WTC11 (cell line): ENCODE measurements around the gene ERBB2. TPM values are rescaled to one million over a fixed set of nuclear protein-coding genes. Genes with fewer than 3 reads are reported as not detected.
A peak's percentile ranks its signal among the peaks of the same experiment; 100 is the strongest.

ENCODE experiments used
- CREB1 ChIP-seq: sonication (generic); formaldehyde crosslinking; IDR thresholded peaks from 2 replicates; pipeline ENCODE4 v1.8.0; 2023; ENCODE audit warnings: mild to moderate bottlenecking, missing genetic modification reagents
- CREM ChIP-seq: sonication (generic); formaldehyde crosslinking; IDR thresholded peaks from 2 replicates; pipeline ENCODE4 v1.8.1; 2022; ENCODE audit warnings: mild to moderate bottlenecking, missing genetic modification reagents, moderate library complexity
- E2F4 ChIP-seq: sonication (generic); formaldehyde crosslinking; IDR thresholded peaks from 2 replicates; pipeline ENCODE4 v1.8.1; 2022; ENCODE audit warnings: low read depth, mild to moderate bottlenecking, moderate library complexity, missing genetic modification reagents, borderline replicate concordance
- FOXK1 ChIP-seq: sonication (generic); formaldehyde crosslinking; IDR thresholded peaks from 2 replicates; pipeline ENCODE4 v1.8.0; 2022; ENCODE audit warnings: mild to moderate bottlenecking, moderate library complexity, missing genetic modification reagents
- GTF2I ChIP-seq: fragments of 250-450 bp; sonication (Bioruptor Pico); conservative IDR thresholded peaks from 2 replicates; pipeline ENCODE4 v1.4.0; 2021; ENCODE audit warnings: mild to moderate bottlenecking
- NFYB ChIP-seq: sonication (generic); formaldehyde crosslinking; conservative IDR thresholded peaks from 2 replicates; pipeline ENCODE4 v1.8.0; 2022; ENCODE audit warnings: low read depth, missing genetic modification reagents
- PRDM15 ChIP-seq: sonication (generic); formaldehyde crosslinking; IDR thresholded peaks from 2 replicates; pipeline ENCODE4 v1.8.0; 2022; ENCODE audit warnings: missing genetic modification reagents
- SP1 ChIP-seq: sonication (generic); formaldehyde crosslinking; conservative IDR thresholded peaks from 2 replicates; pipeline ENCODE4 v1.8.1; 2022; ENCODE audit warnings: missing genetic modification reagents
- TEAD4 ChIP-seq: sonication (generic); formaldehyde crosslinking; IDR thresholded peaks from 2 replicates; pipeline ENCODE4 v1.8.0; 2022; ENCODE audit warnings: mild to moderate bottlenecking, missing genetic modification reagents
- TP53 ChIP-seq: sonication (generic); formaldehyde crosslinking; IDR thresholded peaks from 2 replicates; pipeline ENCODE4 v1.8.1; 2023; ENCODE audit warnings: mild to moderate bottlenecking, missing genetic modification reagents
- ZNF121 ChIP-seq: sonication (generic); formaldehyde crosslinking; IDR thresholded peaks from 2 replicates; pipeline ENCODE4 v1.8.0; 2023; ENCODE audit warnings: missing genetic modification reagents
- ZNF138 ChIP-seq: sonication (generic); formaldehyde crosslinking; conservative IDR thresholded peaks from 2 replicates; pipeline ENCODE4 v1.8.1; 2022; ENCODE audit warnings: mild to moderate bottlenecking, moderate library complexity, missing genetic modification reagents
- ZNF317 ChIP-seq: sonication (generic); formaldehyde crosslinking; IDR thresholded peaks from 2 replicates; pipeline ENCODE4 v1.8.1; 2023; ENCODE audit warnings: low read depth, mild to moderate bottlenecking, moderate library complexity, missing genetic modification reagents, borderline replicate concordance
- ZNF416 ChIP-seq: fragments of 250-450 bp; sonication (Bioruptor Pico); IDR thresholded peaks from 2 replicates; pipeline ENCODE4 v1.9.0; 2021; ENCODE audit warnings: mild to moderate bottlenecking, inconsistent platforms
- ZNF671 ChIP-seq: fragments of 250-450 bp; sonication (Bioruptor Pico); IDR thresholded peaks from 2 replicates; pipeline ENCODE4 v1.8.0; 2021; ENCODE audit warnings: mild to moderate bottlenecking
- total RNA-seq: library from RNA; stranded (reverse); gene quantifications from 3 replicates; pipeline ENCODE4 v1.2.3, GENCODE V29; 2021
- TF ChIP-seq, protein P1 (sequence below): sonication (generic); formaldehyde crosslinking; IDR thresholded peaks from 2 replicates; pipeline ENCODE4 v1.8.0; 2023; ENCODE audit warnings: missing genetic modification reagents
- TF ChIP-seq, protein P2 (sequence below): sonication (generic); formaldehyde crosslinking; IDR thresholded peaks from 2 replicates; pipeline ENCODE4 v1.8.1; 2023; ENCODE audit warnings: mild to moderate bottlenecking, missing genetic modification reagents, moderate library complexity
- TF ChIP-seq, protein P3 (sequence below): fragments of 200-600 bp; IDR thresholded peaks from 2 replicates; pipeline ENCODE4 v1.8.0; 2022; ENCODE audit warnings: antibody characterized with exemption
- TF ChIP-seq, protein P4 (sequence below): fragments of 250-450 bp; sonication (Bioruptor Pico); IDR thresholded peaks from 2 replicates; pipeline ENCODE4 v1.8.0; 2021; ENCODE audit warnings: mild to moderate bottlenecking
- TF ChIP-seq, protein P5 (sequence below): sonication (generic); formaldehyde crosslinking; IDR thresholded peaks from 2 replicates; pipeline ENCODE4 v1.8.1; 2022; ENCODE audit warnings: mild to moderate bottlenecking, missing genetic modification reagents, moderate library complexity, borderline replicate concordance

The ERBB2 gene
- total RNA-seq, 1 experiment from 2014 or later, result 209 TPM

DNA sequence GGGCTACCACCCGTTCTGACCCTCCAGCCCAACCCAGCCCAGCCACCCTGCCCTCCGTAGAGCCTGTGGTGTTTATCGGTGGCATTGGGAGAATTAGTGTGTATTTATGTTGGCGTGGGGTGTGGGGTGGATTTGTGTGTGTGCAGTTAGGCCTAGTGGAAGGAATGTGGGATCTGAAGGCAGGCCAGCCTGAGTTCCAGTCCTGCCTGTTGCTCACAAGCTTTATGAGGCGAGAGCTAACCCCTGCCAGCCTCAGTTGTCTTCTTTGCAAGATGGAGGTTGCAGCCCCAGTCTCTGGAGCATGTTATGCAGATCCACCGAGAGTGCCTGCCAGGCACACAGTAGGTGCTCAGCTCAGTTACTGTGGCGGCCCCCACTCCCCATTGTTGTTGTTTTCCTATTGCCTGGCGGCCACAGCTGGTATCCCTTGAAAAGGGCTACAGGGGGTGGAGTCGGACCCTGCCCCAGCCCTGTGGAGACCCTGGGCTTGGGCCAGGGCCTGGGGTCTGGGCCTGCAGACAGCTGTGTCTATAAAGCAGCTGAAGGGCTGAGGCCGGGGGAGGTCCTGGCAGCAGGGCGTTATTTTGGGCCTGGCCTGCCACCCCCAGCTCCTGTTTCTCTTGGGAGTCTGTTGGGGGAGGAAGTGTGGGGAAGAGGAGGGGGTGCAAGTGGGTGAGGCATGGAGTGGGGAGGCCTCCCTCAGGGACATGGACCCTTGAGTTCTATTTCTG is 5.1 kb downstream of the ERBB2 start (continued):
- TF ChIP-seq GTF2I (CRISPR knock-in tag) (0 out of 2 replicates have a peak, but pooled peaks have one; percentile 26), ZNF121 (peak; percentile 57; the same call in 1 of the 2 replicates), CREB1 (CRISPR knock-in tag) (no peak), FOXK1 (CRISPR knock-in tag) (peak; percentile 71; the same call in 1 of the 2 replicates), TP53 (CRISPR knock-in tag) (no peak), SP1 (peak; percentile 36; the same call in 1 of the 2 replicates), ZNF416 (CRISPR knock-in tag) (no peak), TEAD4 (CRISPR knock-in tag) (no peak), PRDM15 (CRISPR knock-in tag) (no peak), ZNF671 (CRISPR knock-in tag) (no peak), E2F4 (CRISPR knock-in tag) (no peak), ZNF317 (CRISPR knock-in tag) (no peak), CREM (CRISPR knock-in tag) (no peak), ZNF138 (no peak), NFYB (CRISPR knock-in tag) (no peak)
- TF ChIP-seq, protein P1, sequence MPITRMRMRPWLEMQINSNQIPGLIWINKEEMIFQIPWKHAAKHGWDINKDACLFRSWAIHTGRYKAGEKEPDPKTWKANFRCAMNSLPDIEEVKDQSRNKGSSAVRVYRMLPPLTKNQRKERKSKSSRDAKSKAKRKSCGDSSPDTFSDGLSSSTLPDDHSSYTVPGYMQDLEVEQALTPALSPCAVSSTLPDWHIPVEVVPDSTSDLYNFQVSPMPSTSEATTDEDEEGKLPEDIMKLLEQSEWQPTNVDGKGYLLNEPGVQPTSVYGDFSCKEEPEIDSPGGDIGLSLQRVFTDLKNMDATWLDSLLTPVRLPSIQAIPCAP (CRISPR knock-in tag), result 0 out of 2 replicates have a peak, but pooled peaks have one; percentile 17
- TF ChIP-seq, protein P2, sequence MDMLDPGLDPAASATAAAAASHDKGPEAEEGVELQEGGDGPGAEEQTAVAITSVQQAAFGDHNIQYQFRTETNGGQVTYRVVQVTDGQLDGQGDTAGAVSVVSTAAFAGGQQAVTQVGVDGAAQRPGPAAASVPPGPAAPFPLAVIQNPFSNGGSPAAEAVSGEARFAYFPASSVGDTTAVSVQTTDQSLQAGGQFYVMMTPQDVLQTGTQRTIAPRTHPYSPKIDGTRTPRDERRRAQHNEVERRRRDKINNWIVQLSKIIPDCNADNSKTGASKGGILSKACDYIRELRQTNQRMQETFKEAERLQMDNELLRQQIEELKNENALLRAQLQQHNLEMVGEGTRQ (CRISPR knock-in tag), result no peak
- TF ChIP-seq, protein P3, sequence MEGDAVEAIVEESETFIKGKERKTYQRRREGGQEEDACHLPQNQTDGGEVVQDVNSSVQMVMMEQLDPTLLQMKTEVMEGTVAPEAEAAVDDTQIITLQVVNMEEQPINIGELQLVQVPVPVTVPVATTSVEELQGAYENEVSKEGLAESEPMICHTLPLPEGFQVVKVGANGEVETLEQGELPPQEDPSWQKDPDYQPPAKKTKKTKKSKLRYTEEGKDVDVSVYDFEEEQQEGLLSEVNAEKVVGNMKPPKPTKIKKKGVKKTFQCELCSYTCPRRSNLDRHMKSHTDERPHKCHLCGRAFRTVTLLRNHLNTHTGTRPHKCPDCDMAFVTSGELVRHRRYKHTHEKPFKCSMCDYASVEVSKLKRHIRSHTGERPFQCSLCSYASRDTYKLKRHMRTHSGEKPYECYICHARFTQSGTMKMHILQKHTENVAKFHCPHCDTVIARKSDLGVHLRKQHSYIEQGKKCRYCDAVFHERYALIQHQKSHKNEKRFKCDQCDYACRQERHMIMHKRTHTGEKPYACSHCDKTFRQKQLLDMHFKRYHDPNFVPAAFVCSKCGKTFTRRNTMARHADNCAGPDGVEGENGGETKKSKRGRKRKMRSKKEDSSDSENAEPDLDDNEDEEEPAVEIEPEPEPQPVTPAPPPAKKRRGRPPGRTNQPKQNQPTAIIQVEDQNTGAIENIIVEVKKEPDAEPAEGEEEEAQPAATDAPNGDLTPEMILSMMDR, result no peak
- TF ChIP-seq, protein P4, sequence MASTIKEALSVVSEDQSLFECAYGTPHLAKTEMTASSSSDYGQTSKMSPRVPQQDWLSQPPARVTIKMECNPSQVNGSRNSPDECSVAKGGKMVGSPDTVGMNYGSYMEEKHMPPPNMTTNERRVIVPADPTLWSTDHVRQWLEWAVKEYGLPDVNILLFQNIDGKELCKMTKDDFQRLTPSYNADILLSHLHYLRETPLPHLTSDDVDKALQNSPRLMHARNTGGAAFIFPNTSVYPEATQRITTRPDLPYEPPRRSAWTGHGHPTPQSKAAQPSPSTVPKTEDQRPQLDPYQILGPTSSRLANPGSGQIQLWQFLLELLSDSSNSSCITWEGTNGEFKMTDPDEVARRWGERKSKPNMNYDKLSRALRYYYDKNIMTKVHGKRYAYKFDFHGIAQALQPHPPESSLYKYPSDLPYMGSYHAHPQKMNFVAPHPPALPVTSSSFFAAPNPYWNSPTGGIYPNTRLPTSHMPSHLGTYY (CRISPR knock-in tag), result no peak
- TF ChIP-seq, protein P5, sequence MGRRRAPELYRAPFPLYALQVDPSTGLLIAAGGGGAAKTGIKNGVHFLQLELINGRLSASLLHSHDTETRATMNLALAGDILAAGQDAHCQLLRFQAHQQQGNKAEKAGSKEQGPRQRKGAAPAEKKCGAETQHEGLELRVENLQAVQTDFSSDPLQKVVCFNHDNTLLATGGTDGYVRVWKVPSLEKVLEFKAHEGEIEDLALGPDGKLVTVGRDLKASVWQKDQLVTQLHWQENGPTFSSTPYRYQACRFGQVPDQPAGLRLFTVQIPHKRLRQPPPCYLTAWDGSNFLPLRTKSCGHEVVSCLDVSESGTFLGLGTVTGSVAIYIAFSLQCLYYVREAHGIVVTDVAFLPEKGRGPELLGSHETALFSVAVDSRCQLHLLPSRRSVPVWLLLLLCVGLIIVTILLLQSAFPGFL (CRISPR knock-in tag), result no peak
